SJCRH30 (cell line): ENCODE measurements around the gene TIMP3. TPM values are rescaled to one million over a fixed set of nuclear protein-coding genes. Genes with fewer than 3 reads are reported as not detected.
A peak's percentile ranks its signal among the peaks of the same experiment; 100 is the strongest.
"Not testable (repeated sequence)": the region's sequence is repeated elsewhere in the genome, so short reads cannot be mapped to it uniquely, and the experiment has no call there.

ENCODE experiments used
- DNase-seq, 2 experiments: peaks; one replicate each; pipeline ENCODE4 v3.0.0-alpha.2; 2015 to 2020
- H3K27ac ChIP-seq: fragments of 250-450 bp; sonication (Bioruptor Pico); 2 replicates; pipeline ENCODE4 v1.5.1; 2020; ENCODE audit warnings: mild to moderate bottlenecking, moderate library complexity
- H3K27me3 ChIP-seq: fragments of 250-450 bp; sonication (Bioruptor Pico); 2 replicates; pipeline ENCODE4 v1.5.1; 2020; ENCODE audit warnings: mild to moderate bottlenecking, moderate library complexity
- H3K36me3 ChIP-seq: fragments of 250-450 bp; sonication (Bioruptor Pico); 2 replicates; pipeline ENCODE4 v1.5.1; 2020; ENCODE audit warnings: mild to moderate bottlenecking, moderate library complexity
- H3K4me1 ChIP-seq: fragments of 250-450 bp; sonication (Bioruptor Pico); 2 replicates; pipeline ENCODE4 v1.5.1; 2020; ENCODE audit warnings: mild to moderate bottlenecking, moderate library complexity
- H3K4me3 ChIP-seq: fragments of 250-450 bp; sonication (Bioruptor Pico); 2 replicates; pipeline ENCODE4 v1.5.1; 2020; ENCODE audit warnings: mild to moderate bottlenecking, moderate library complexity
- H3K9me3 ChIP-seq: fragments of 250-450 bp; sonication (Bioruptor Pico); replicated peaks from 2 replicates; pipeline ENCODE4 v1.5.1; 2020; ENCODE audit warnings: mild to moderate bottlenecking, moderate library complexity
- total RNA-seq: library from RNA; depleted of rRNA; stranded (reverse); fragments of >200 nt; shearing (Covaris generic); gene quantifications from 2 replicates; pipeline ENCODE4 v1.2.3, GENCODE V29; 2014

The TIMP3 gene
- total RNA-seq, 1 experiment from 2014 or later, result 35.0 TPM

DNA sequence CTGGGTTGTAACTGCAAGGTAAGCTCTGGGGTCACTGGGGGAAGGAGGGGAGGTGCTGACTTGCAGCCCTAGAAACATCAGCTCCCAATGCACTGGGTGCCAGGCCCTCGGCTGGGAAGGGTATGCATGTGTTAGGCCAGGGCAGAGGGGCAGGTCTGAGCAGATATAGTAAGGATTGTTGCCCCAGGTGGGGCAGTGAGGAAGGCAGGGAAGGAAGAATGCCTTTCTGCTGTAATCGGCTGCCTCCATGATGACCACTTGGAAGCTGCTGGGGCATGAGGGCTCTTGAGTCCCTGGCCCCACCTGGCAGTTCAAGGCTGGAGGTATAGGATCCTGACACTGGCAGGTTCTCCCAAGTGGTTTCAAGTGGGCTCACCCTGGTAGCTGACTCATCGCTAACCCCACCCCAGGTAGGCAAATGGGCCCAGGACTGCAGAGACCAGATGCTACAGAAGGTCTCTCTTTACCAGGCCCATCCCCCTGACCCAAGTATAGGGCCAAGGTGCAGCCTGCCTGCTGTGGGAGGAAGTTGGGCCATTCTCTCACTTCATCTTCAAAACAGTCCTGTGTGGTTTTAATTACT is 56.7 kb downstream of the TIMP3 start:
- no peak for DNase-seq
- Histone ChIP-seq H3K27ac (no peak overlapping the region), H3K9me3 (no peaks in the 10 kb centered on the region), H3K4me3 (no peak overlapping the region), H3K4me1 (peaks cover 3% of the 10 kb centered on the region), H3K36me3 (peaks cover 4% of the 10 kb centered on the region; the same call in 1 of the 2 replicates), H3K27me3 (no peaks in the 10 kb centered on the region)

DNA sequence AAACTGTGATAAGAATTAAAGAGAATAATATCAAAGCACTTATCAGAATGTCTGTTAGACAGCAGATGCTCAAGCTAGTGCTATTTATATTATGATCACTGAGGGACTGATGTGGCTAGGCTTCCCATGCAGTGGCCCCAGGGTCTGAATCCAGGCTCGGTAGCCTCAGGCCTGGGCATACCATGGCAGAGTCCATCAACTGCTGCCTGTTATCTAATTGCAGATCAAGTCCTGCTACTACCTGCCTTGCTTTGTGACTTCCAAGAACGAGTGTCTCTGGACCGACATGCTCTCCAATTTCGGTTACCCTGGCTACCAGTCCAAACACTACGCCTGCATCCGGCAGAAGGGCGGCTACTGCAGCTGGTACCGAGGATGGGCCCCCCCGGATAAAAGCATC is 57.5 kb downstream of the TIMP3 start:
- Histone ChIP-seq H3K27ac (no peak overlapping the region), H3K4me3 (no peak overlapping the region), H3K36me3 (no peaks in the 10 kb centered on the region; the same call in 1 of the 2 replicates)

DNA sequence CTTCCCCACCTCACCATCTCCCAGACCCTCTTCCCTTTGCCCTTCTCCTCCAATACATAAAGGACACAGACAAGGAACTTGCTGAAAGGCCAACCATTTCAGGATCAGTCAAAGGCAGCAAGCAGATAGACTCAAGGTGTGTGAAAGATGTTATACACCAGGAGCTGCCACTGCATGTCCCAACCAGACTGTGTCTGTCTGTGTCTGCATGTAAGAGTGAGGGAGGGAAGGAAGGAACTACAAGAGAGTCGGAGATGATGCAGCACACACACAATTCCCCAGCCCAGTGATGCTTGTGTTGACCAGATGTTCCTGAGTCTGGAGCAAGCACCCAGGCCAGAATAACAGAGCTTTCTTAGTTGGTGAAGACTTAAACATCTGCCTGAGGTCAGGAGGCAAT is 58.2 kb downstream of the TIMP3 start:
- no peaks in the 10 kb centered on the region; the same call in 1 of the 2 replicates for H3K36me3 ChIP-seq
- H3K27ac ChIP-seq, result no peak overlapping the region
- H3K27me3 ChIP-seq, result no peaks in the 10 kb centered on the region
- no peak for DNase-seq
- H3K4me3 ChIP-seq, result no peak overlapping the region
- H3K9me3 ChIP-seq, result no peaks in the 10 kb centered on the region
- peaks cover 6% of the 10 kb centered on the region for H3K4me1 ChIP-seq

More for the DNA sequence above, 57.5 kb downstream of the TIMP3 start:
- Histone ChIP-seq H3K4me1 (peaks cover 6% of the 10 kb centered on the region), H3K27me3 (no peaks in the 10 kb centered on the region), H3K9me3 (no peaks in the 10 kb centered on the region)
- no peak for DNase-seq

DNA sequence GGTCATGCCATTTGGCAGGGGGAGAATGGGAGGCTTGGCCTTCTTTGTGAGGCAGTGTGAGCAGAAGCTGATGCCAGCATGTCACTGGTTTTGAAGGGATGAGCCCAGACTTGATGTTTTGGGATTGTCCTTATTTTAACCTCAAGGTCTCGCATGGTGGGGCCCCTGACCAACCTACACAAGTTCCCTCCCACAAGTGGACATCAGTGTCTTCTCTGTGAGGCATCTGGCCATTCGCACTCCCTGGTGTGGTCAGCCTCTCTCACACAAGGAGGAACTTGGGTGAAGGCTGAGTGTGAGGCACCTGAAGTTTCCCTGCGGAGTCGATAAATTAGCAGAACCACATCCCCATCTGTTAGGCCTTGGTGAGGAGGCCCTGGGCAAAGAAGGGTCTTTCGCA is 59.8 kb downstream of the TIMP3 start:
- H3K9me3 ChIP-seq, result no peaks in the 10 kb centered on the region
- no peak for DNase-seq
- no peak overlapping the region for H3K4me3 ChIP-seq
- peaks cover 6% of the 10 kb centered on the region for H3K4me1 ChIP-seq
- H3K36me3 ChIP-seq, result no peaks in the 10 kb centered on the region; the same call in 1 of the 2 replicates
- no peaks in the 10 kb centered on the region for H3K27me3 ChIP-seq
- no peak overlapping the region for H3K27ac ChIP-seq

DNA sequence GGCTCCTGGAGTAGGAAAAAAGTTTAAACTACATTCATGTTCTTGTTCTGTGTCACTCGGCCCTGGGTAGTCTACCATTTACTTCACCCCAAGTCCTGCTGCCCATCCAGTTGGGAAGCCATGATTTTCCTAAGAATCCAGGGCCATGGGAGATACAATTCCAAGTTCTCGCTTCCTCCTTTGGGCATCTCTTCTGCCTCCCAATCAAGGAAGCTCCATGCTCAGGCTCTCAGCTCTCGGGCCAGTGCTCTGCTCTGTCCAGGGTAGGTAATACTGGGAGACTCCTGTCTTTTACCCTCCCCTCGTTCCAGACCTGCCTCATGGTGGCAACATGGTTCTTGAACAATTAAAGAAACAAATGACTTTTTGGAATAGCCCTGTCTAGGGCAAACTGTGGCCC is 60.6 kb downstream of the TIMP3 start:
- Histone ChIP-seq H3K27me3 (no peaks in the 10 kb centered on the region), H3K27ac (no peak overlapping the region), H3K4me1 (peaks cover 6% of the 10 kb centered on the region), H3K4me3 (no peak overlapping the region), H3K36me3 (no peaks in the 10 kb centered on the region; the same call in 1 of the 2 replicates), H3K9me3 (no peaks in the 10 kb centered on the region)
- DNase-seq, result no peak

DNA sequence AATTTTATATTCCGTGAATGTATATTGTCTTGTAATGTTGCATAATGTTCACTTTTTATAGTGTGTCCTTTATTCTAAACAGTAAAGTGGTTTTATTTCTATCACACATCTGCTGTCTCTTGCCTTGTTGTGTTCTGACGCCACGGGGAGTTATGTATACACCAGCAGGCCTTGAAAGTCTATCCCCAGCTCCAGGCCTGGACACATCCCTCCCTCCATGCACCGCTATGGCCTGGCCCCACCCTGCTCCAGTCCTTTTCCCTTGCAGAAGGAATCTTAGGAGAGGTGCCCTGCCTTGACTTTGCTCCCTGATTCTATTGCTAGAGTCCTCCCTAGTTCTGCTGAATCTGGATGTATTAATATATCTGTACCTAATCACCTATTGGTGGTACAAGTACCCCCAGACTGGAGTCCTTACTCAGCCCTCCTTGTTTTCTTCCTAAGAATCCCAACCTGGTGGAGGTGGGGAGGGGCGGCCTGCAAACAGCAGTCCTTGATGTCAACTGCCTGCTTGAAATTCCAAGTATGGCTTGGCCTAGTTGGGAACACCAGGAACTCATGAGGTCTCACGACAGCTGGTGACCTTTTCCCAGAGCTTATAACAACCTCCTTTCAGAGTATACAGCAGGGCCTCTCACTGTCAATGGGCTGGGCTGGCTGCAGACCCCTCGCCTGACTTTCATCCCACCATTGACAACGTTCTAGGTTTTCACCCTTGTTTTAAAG is 61.6 kb downstream of the TIMP3 start:
- DNase-seq, result peak; percentile 37 to 64
- peaks cover 6% of the 10 kb centered on the region for H3K4me1 ChIP-seq
- no peak overlapping the region for H3K4me3 ChIP-seq
- no peaks in the 10 kb centered on the region for H3K27me3 ChIP-seq
- no peaks in the 10 kb centered on the region for H3K9me3 ChIP-seq
- H3K36me3 ChIP-seq, result no peaks in the 10 kb centered on the region; the same call in 1 of the 2 replicates
- no peak overlapping the region for H3K27ac ChIP-seq

DNA sequence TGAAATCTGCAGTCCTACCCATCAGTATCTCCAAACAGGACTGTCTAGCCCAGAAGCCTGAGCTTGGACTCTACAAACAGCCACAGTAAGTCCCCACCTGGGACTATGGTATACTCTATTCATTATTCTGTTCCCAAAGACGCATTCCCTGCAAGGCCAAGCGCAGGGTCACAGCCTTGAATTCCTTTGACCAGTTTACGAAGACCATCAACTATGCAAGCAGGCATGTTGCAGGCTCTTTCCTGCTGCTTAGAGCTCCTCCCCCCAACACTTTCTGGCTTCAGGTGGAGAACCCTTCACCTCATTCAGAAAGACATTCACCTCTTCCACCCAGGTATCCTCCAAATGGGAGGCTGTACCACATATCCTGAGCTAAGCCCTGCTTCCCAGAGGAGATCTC is 62.5 kb downstream of the TIMP3 start:
- no peak for DNase-seq
- H3K27me3 ChIP-seq, result no peaks in the 10 kb centered on the region
- peaks cover 6% of the 10 kb centered on the region for H3K4me1 ChIP-seq
- no peaks in the 10 kb centered on the region for H3K36me3 ChIP-seq
- no peak overlapping the region for H3K4me3 ChIP-seq
- no peaks in the 10 kb centered on the region for H3K9me3 ChIP-seq
- no peak overlapping the region for H3K27ac ChIP-seq

DNA sequence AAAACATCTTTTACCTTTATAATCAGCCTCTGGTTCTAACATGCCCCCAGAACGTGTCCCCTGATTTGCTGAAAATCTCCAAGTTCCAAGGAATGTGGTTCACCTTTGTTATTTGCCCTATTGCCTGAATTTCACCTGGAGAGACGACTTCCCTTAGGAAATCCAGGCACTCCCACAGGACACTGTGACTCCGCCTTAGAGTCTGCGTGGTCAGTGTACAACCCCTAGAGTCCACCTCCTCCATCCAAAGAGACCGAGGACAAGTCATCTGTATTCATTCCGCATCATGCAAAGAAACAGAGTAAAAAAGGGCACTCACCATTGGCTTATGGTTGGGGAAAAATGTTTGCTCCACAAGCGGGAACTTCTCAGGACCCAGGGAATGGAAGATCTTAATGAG is 63.1 kb downstream of the TIMP3 start:
- Histone ChIP-seq H3K27ac (no peak overlapping the region), H3K4me1 (peaks cover 6% of the 10 kb centered on the region), H3K27me3 (no peaks in the 10 kb centered on the region), H3K36me3 (no peaks in the 10 kb centered on the region), H3K4me3 (no peak overlapping the region), H3K9me3 (no peaks in the 10 kb centered on the region)
- DNase-seq, result no peak

DNA sequence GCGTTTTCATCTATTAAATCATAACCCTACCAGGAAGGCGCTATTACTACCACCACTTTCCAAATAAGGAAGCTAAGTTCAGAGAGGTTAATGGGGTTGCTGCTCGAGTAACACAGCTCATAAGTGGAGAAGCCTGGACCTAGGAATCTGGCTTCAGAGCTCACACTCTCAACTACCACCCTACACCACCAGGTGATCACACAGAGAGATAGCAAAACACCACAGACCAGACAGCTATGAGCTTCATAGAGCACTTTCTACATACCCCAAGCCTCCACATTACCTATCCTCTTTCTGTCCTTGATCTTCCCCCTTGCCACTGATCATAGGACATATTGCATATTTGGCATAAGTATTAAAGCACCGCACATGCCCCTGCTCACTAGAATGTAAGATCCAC is 65.4 kb downstream of the TIMP3 start:
- Histone ChIP-seq H3K27me3 (no peaks in the 10 kb centered on the region), H3K36me3 (no peaks in the 10 kb centered on the region), H3K4me3 (no peak overlapping the region), H3K27ac (no peak overlapping the region), H3K9me3 (no peaks in the 10 kb centered on the region), H3K4me1 (peaks cover 6% of the 10 kb centered on the region)
- DNase-seq, result no peak

DNA sequence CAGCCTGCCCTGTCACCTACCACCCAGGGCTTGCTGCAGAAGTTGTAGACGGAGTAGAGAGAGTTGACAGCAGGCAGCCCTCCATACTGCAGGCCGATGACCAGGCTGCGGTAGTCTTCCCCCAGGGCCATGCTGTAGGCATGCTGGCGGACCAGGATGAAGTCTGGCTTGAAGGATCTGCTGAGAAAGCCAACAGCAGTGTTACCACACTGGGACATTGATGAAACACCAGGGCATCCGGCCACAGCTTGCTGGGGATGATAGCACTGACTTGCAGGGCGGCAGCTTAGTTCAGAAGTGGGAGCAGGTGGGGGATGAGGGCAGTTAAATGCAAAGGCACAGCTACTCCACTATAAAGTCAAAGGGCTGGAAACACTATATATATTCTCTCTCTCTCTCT is 67.4 kb downstream of the TIMP3 start:
- Histone ChIP-seq H3K27me3 (no peaks in the 10 kb centered on the region), H3K27ac (no peak overlapping the region), H3K4me1 (no peaks in the 10 kb centered on the region), H3K36me3 (no peaks in the 10 kb centered on the region), H3K4me3 (no peak overlapping the region), H3K9me3 (no peaks in the 10 kb centered on the region)
- peak in 1 of 2 experiments; percentile 27 for DNase-seq

DNA sequence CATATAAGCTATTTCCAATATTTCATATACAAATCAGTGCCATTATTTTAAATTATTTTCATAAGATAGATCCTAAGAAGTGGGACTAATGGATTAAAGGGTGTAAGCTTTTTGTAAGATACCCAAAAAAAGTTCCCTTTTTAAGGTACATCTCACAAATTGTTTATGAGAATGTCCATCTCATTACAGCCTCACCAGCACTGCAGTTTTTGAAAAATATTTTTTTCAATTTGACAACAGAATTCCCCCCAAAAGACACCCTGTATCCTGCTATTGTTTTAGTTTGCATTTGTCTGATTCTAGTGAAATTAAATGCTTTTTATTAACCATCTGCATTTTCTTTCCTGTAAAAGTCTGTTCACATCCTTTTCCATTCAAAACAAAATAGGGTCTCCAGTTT is 69.0 kb downstream of the TIMP3 start:
- Histone ChIP-seq H3K9me3 (no peaks in the 10 kb centered on the region), H3K36me3 (no peaks in the 10 kb centered on the region), H3K4me3 (no peak overlapping the region), H3K27ac (no peak overlapping the region), H3K4me1 (peaks cover 6% of the 10 kb centered on the region; the same call in 1 of the 2 replicates), H3K27me3 (no peaks in the 10 kb centered on the region)
- no peak for DNase-seq

DNA sequence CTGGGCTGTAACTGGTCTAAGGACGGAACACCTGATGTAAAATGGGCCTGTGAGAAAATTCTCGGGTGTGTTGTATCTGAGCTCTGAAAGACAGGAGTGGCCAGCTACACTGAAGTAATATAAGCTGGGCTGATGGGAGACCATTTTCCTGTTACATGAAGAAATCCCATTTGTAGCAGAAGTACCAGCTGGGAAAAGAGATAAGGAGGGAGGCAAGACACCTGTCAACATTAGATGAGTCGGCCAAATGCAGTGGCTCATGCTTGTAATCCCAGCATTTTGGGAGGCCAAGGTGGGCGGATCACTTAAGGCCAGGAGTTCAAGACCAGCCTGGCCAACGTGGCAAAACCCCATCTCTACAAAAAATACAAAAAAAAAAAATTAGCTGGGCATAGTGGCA is 72.1 kb downstream of the TIMP3 start:
- not testable (repeated sequence) for DNase-seq, H3K4me1 ChIP-seq, H3K27ac ChIP-seq, H3K4me3 ChIP-seq, H3K9me3 ChIP-seq, H3K36me3 ChIP-seq, H3K27me3 ChIP-seq

DNA sequence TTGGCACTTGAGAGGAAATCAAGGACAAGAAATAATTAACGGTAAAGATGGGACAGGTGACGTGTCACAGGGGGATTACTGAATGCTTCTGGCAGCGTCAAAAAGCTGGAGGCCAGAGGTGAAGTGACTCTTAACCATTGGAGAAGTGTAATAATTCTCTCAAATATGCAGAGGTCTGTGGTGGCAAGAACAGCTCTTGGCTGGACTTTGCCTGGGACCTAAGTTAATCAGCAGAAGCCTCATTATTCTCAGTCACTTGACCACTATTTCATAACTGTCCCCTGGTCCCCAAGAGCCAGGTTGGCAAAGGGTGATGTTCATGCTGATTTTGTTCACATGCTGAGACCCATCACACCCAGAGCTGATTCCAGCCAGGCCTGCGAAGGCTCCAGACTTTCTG is 72.9 kb downstream of the TIMP3 start:
- Histone ChIP-seq H3K4me3 (no peak overlapping the region), H3K9me3 (no peaks in the 10 kb centered on the region), H3K4me1 (peaks cover 7% of the 10 kb centered on the region), H3K27me3 (no peaks in the 10 kb centered on the region), H3K27ac (no peak overlapping the region), H3K36me3 (no peaks in the 10 kb centered on the region)
- DNase-seq, result no peak

DNA sequence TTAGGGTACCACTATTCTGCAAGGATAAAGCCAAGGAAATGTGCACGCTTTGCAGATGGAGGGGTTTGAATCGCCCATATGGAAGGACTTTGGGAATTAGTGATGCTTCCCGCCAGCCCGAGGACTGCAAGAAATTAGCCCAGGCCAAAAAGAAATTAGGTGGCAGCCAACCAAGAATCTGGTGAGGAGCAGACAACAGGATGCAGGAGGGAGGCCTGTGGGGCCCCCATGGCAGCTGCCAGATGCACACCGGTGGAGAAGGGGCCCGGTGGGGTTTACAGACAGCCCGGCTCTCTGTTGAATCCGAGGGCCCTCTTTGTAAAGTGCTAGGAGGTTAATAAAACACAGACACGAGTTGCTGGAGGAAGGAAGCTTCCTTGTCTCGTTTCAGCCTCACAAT is 73.5 kb downstream of the TIMP3 start:
- Histone ChIP-seq H3K27ac (no peak overlapping the region), H3K4me3 (no peak overlapping the region), H3K27me3 (no peaks in the 10 kb centered on the region), H3K4me1 (peaks cover 13% of the 10 kb centered on the region), H3K36me3 (no peaks in the 10 kb centered on the region), H3K9me3 (no peaks in the 10 kb centered on the region)
- DNase-seq, result peak; percentile 15 to 17

DNA sequence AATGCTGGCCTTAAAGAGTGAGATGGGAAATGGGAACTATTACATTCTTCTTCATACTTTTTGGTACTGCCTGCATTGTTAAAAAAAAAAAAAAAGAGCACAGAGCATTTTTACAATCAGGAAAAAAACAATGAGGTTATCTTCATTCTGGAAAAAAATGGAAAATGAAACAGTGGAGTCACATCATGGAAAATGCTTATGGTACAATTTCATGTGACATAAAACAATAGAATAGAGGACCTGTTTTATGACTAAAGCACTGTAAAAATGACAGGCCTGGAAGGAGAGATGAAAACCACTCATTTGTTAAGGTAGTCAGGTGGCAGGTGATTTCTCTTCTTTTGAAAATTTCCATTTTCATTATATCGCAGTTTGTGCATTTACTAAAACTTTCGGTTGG is 75.0 kb downstream of the TIMP3 start:
- Histone ChIP-seq H3K27me3 (no peaks in the 10 kb centered on the region), H3K4me3 (no peak overlapping the region), H3K9me3 (no peaks in the 10 kb centered on the region), H3K36me3 (no peaks in the 10 kb centered on the region), H3K4me1 (peaks cover 25% of the 10 kb centered on the region), H3K27ac (no peak overlapping the region)
- no peak for DNase-seq

DNA sequence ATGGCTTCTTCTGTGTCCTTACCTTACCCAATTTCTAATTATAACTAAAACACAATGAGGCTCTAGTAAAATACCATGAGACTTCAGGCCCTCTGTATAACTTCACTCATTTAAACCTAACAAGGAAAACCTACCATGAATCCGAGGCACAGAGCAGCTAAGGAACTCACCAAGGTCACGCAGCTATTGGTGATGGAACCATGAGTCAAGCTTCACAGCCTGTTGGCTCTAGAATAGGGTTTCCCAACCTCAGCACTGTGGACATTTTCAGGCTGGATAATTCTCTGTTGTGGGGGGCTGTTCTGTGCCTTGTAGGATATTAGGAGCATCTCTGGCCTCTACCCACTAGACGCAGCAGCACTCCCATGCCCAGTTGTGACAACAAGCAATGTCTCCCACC is 75.7 kb downstream of the TIMP3 start:
- Histone ChIP-seq H3K9me3 (no peaks in the 10 kb centered on the region), H3K36me3 (no peaks in the 10 kb centered on the region), H3K4me1 (peaks cover 32% of the 10 kb centered on the region), H3K4me3 (no peak overlapping the region), H3K27me3 (no peaks in the 10 kb centered on the region), H3K27ac (no peak overlapping the region)
- no peak for DNase-seq
